SU-DHL-6 (cell line): ENCODE measurements around the gene MAGEA3.
"Not testable (repeated sequence)": the region's sequence is repeated elsewhere in the genome, so short reads cannot be mapped to it uniquely, and the experiment has no call there.

Experiments
- CTCF ChIP-seq: fragments of 200-600 bp; sonication (generic); IDR thresholded peaks from one replicate; pipeline ENCODE4 v1.5.1; 2017; ENCODE audit warnings: antibody characterized with exemption, mild to moderate bottlenecking, low read length, moderate library complexity; ENCODE audit not compliant: insufficient read depth, poor library complexity, severe bottlenecking
- EZH2phosphoT487 ChIP-seq: fragments of 200-600 bp; sonication (generic), shearing (Covaris generic); conservative IDR thresholded peaks from 2 replicates; pipeline ENCODE4 v1.6.1; 2018; ENCODE audit warnings: mild to moderate bottlenecking, antibody characterized with exemption, low read length, moderate library complexity, mixed read lengths

DNA sequence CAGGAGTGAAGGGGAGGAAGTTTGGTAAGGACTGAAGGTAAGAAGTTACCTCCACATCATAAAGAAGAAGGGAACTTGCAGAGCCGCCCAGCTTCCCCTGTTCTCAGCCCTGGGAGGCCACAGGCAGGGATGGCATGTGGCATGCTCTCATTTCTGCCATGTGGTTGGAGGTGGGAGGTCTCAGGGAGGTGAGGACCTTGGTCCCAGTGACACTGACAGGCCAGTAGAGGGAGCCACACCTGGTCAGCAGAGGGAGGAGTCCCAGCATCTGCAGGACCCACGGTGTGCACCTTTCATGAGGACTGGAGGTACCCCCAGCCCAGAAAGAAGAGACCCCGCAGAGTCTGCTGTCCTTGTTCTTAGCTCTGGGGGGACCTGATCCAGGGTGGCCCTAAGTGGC lies 17.6 kb upstream of the MAGEA3 start:
- not testable (repeated sequence) for TF ChIP-seq CTCF, EZH2phosphoT487
